Stimulated activated naive CD4-positive, alpha-beta T cell (primary cell): Measurements from ENCODE around the gene HSD11B1L.

Experiments used
- DNase-seq, 6 experiments: peaks; one replicate each; lab custom pipeline; 2025; lab: John Stamatoyannopoulos, UW

Gene HSD11B1L

DNA sequence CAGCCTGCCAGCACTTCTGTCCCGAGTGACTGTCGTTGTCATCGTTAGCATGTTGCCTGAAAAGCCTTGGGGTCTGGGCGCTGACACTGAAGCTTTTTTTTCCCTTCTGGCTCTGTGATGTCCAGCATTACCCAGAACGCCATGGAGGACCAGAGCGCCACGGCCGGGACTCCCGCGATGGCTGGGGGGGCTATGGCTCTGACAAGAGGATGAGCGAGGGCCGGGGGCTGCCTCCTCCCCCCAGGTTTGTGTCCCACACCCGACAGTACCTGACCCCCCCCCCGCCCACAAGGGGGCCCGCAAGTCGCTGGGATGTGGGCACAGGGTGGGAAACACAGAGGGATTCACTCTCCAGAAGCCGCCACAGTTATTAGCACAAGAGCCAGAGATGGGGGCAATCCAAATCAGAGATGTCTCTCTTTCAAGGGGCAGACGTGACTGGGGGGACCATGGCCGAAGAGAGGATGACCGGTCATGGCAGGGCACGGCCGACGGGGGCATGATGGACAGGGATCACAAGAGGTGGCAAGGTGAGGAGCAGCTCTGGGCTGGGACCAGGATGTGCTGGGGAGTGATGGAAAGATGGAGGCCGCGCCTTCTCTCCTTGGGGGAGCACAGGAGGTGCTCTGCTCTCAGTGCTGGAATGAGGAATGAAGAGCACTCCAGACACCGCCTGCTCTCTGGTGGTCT is 13.8 kb upstream of the HSD11B1L start:
- no peak for DNase-seq

DNA sequence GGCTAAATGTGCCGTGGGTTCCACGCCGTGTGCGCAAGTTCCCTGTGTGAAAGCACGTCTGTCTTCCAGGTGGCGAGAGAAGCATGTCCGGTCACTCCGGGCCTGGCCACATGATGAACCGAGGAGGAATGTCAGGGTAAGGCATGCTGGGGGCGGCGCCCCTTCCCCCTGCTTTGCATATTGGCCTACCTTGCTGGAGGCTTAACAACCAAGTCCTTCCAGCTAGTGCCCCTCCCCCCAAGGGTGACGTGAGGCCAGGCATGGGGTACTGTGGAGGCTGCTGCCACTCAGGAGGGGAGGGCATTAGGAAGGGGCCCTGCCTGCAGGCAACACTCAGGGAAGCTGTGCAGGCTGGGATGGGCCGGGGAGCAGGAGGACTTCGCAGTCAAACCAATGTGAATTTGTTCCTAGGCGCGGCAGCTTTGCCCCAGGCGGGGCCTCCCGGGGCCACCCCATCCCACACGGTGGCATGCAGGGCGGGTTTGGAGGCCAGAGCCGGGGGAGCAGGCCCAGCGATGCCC is 13.0 kb upstream of the HSD11B1L start:
- no peak for DNase-seq

DNA sequence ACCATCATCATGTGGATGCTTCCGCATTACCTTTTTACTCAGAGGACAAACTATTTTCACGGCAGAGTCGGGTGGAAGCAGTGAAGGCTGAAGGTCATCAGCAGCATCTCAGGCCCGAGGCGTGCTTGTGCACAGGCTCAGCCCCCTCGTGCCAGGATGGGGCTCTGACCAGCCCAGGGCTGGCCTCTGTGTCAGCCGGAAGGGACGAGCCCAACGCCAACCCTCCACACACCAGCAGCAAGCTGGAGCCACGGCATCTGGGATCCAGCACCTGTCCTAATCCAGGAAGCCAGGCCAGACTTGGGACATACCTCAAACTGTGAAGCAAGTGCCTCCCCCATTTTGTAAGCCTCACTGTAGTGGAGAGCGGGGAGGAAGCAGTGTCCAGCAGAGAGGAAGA is 11.6 kb upstream of the HSD11B1L start:
- DNase-seq = no peak

DNA sequence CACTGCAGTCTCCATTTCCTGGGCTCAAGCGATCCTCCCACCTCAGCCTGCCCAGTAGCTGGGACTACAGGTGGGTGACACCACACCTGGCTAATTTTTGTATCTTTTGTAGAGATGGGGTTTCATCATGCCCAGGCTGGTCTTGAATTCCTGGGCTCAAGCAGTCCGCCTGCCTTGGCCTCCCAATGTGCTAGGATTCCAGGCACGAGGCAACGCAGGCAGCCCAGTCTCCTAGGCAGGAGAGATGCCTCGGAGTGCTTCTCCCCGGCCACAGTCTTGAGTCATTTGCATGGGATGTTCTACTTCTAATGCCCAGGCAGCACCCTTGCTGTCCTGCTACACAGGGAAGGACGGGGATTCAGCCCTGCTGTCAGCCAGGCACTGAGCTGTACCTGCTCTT is 9.2 kb upstream of the HSD11B1L start:
- no peak for DNase-seq

DNA sequence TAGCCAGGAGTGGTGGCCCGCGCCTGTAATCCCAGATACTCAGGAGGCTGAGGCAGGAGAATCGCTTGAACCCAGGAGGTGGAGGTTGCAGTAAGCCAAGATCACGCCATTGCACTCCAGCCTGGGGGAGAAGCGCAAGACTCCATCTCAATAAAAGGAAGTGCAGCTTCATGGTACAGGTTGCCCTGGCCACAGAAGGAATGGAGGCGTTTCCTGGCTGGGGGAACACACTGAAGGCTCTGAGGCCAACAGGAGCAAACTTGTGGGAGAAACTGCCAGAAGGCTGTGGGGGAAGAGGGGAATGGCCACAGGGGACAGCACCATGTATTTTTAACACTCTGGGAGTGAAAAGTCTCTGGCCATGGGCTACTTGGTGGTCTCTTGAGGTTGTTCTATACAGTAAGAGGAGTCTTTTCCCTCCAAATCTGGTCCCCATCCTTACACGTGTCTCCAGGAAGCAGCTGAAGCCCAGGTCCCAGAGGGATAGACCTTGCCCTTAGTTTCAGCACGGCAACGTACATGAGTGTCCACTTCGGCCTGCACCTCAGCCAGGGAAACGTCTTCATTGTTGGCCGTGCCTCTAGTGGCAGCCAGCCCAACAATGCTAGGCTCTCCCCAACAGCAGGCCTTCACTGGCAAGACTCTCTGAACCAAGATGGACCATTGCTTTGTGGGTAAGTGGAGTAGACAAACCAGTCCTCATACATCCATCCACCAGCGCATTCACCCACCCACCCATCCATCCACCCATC is 7.9 kb upstream of the HSD11B1L start:
- no peak for DNase-seq

DNA sequence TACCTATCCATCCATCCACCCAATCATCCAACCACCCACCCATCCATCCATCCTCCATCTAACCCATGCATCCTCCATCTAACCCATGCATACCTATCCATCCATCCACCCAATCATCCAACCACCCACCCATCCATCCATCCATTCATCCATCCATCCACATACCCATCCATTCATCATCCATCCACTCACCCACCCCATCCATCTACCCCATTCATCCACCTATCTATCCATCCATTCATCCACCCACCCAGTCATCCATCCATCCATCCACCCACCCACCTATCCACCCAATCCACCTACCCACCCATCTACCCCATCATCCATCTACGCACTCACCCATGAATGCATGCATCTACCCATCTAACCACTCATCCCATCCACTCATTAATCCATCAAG is 7.1 kb upstream of the HSD11B1L start:
- no peak for DNase-seq

DNA sequence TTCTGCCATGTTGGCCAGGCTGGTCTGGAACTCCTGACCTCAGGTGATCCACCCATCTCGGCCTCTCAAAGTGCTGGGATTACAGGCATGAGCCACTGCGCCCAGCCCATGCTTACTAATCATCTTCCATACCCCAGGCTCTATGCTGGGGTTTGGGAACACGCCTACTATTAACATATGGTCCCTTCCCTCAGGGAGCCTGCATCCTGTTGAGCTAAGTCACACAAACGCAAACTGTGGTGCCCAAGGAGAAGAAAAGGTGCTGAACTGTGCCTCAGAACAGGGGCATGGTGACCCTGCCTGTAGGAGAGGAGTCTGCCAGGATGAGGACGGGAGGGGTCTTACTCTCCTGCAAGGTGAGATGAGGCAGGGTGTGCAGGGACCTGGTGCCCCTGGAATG is 6.1 kb upstream of the HSD11B1L start:
- no peak for DNase-seq

DNA sequence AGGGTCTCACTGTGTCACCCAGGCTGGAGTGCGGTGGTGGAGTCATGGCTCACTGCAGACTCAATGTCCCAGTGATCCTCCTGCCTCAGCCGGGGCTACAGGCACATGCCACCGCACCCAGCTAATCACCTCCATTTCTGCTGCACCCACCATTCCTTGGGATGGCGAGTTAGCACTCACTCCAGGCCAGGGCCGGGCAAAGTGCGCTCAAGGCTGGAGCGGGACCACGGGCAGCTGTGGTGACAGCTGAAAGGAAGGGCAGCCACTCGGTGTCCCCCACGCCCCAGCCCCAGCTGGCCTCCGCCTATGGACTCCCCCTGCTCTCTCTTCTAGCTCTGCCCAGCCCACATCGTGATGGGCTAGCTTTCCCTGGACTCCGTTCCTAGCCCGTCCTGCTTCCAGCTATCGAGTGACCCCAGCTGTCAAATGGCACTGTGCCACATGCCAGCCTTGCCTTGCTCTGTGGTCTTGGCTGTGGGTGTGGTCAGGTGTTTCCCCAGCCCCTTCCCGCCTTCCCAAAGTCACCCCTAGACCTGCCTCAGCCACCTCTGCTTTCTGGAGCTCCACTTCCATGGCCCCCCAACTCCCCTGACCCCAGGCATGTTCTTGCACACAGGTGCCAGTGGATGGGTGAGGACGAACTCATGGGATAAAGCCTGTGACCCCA is 4.6 kb upstream of the HSD11B1L start:
- DNase-seq = no peak

DNA sequence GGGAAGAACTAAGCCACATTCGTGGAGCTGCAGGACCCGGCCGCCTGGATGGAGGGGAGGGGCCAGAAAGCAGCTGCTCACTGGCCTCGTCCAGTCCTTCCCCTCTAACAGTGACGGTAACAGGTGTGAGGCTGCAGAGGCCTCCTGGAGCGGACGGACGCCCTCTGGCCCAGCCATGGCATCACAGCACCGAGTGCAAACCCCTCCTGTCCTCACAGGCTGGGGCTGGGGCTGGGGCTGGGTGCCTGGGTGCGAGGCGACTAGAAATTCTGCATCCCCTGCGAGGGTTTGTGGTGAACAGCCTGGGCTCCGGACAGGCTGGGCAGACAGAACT is 4.1 kb upstream of the HSD11B1L start:
- no peak for DNase-seq

DNA sequence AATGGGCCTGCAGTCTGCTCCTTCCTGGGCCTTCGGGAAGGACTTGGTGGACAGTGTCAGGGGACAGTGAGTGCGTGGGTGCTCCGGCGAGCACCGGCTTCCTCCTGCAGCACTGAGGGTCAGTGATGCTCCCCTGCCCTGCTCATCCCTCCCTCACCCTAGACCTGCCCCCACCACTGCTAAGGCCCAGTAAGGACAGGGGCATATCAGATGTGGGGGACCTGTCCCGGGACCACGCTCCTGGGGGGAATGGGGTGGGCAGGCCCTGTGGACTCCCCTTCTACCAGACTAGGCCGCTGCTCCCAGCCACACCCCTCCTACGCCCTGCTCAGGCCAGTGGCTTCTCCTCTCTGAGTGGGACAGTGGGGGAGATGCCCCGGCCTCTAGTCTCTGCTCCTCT is 3.7 kb upstream of the HSD11B1L start:
- DNase-seq = no peak

DNA sequence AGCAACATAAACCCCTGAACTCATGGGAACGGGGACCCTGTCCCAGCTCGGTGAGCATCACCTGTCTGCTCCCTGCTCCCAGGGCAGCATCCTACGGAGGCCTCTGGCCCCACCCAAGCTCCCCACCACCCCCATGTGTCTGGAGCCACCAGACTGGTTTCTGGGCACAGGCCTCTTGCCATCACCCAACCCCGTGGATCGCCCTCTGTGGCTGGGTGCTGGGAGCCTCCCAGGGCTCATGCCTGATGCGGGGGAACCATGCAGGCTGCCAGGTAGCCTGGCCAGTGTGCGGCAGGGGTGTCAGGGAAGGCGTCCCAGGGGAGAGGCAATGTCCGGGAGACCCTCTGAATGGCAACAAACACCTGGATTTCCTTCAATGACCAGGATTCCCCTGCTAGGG is 3.2 kb upstream of the HSD11B1L start:
- no peak for DNase-seq

DNA sequence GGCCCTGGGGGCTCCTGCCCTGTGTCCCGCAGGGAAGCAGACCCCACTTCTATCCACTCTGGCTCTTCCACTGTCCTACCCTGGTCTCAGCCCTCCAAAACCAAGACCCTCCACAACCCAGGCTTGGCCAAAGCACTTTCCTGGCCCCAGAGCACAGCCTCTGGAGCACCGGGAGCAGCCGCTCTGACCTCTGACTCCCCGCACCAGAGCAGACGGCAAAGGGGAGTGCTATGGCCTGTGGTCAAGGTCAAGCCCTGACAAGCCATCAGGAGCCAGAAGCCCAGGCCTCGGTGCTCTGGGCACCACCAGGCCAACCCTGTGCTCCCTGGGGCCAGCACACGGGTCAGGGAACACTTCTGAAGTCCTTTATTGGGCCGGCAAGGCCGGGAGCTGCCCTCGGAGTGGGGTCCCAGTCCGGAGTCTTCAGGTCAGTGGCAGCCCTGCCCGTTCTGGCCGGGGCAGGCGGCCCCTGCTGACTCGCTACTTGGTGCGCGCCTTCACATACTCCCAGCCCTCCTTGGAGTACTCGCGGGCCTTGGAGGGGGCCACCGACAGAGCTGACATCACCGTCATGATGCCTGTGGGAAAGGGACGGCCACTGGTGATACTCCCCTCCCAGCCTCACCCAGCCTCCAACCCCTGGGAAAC is 2.6 kb upstream of the HSD11B1L start:
- no peak for DNase-seq

DNA sequence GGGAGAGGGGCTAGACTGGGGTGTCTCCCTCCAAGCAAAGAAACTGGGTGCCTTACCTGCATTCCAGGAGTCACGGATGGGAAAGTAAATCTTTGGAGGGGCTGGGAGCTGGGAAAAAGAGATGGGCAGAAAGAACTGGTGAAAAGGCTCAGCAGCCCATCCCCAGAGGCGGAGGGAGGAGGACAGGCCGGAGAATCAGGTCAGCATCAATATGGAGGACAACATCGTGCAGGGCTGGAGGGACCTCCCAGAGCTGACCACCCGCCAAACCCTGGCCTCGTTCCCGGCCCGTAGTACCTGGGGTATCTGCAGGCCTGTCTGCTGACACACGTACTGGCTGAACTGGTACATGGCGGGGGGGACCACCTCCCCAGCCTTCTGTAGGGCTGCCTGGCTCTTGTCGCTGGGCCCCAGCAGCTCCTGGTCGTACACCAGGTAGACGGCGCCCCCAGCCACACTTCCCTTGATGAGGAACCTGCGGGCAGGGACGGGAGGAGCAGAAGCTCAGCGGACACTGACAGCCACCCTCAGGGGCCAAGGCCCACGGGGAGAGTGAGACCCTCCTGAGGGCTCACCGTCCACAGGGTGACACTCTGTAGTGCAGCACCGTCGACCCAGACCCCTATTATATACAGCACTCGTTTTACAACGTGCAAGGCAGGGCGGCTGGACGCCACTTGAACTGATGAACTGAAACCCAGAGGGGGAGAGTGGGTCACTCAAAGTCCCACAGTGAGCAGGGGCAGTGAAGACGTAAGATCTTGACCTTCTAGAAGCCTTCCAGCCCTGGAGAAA is 1.3 kb upstream of the HSD11B1L start:
- DNase-seq = no peak

DNA sequence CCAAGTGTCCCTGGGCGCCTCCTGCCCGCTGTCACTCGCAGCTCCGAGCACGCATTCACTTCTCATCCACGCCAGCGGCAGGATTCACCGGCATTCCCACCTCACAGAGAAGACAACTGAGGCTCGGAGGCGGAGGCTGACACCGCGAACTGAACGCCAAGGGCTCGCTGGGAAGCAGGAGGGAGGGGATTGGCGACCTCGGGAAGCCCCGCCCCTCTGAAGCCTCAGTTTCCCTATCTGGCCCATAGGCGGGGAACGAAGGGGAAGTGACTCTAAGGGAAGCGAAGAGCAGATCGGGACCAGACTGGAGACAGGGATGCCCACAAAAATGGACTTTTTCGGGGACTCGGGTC is 767 bp upstream of the HSD11B1L start:
- no peak for DNase-seq

DNA sequence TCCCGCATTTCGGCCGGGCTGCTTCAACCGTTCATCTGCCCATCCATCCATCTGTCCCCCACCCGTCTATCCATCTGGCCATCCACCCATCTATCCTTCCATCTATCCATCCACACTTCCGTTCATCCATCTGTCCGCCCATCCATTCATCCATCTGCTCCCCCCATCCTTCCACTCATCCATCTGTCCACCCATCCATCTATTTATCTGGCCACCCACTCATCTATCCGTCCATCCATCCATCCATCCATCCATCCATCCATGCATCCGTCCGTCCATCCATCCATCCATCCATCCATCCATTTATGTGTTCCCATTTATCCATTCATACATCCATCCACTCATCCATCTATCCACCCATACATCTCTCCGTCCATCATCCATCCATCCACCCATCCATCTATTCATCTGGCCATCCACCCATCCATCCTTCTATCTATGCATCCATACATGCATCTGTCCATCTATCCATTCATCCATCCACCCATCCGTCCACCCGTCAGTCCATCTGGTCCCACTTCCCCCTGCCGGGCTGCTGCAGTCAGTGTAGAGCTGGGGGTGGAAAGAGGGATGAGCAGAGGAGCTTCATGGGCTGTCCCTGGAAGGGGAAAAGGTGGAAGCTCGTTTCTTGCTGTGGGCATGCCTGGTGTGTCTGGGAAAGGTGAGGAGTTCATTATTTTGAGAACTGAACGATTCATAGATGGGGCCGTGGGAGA is 722 bp downstream of the HSD11B1L start:
- no peak for DNase-seq

DNA sequence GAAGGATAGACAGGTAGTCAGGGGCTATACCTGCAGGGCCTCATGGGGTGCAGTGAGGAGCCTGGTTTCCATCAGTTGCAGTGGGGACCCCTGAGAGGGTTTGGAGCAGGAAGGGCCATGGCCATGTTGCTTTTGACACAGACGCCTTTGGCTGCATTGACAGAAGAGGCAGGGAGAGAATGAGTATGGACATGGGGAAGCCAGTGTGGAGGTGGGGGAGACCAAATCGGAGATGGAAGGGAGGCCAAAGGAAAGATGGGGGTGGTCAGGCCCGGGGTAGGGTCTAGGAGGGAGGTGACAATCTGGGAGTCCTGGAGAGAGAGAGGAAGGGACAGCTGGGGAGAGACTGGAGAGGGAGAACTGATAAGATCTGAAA is 1.3 kb downstream of the HSD11B1L start:
- no peak for DNase-seq

DNA sequence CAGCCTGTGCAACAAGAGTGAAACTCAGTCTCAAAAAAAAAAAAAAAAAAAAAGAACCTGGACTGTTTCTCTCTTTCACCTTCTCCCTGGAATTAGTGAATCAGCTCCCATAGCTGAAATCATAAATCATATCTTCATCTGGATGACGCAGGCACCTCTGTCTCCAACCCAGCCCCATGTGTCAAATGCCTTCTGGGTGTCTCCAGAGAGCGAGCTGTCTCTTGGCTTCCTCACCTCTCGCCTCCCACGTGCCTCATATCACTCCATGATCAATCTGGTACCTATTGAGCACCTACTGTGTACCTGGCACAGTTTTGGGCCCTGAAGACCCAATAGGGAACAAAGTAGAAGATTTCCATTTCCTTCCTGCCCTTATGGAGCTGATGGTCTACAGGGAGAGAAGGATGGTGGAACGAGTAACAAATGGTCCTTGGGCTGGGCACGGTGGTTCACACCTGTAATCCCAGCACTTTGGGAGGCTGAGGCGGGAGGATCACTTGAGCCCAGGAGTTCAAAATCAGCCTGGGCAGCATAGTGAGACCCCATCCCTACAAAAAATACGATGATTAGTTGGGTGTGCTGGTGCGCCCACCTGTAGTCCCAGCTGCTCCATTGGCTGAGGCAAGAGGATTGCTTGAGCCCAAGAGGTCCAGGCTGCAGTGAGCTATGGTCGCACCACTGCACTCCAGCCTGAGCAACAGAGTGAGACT is 2.5 kb downstream of the HSD11B1L start:
- no peak for DNase-seq

DNA sequence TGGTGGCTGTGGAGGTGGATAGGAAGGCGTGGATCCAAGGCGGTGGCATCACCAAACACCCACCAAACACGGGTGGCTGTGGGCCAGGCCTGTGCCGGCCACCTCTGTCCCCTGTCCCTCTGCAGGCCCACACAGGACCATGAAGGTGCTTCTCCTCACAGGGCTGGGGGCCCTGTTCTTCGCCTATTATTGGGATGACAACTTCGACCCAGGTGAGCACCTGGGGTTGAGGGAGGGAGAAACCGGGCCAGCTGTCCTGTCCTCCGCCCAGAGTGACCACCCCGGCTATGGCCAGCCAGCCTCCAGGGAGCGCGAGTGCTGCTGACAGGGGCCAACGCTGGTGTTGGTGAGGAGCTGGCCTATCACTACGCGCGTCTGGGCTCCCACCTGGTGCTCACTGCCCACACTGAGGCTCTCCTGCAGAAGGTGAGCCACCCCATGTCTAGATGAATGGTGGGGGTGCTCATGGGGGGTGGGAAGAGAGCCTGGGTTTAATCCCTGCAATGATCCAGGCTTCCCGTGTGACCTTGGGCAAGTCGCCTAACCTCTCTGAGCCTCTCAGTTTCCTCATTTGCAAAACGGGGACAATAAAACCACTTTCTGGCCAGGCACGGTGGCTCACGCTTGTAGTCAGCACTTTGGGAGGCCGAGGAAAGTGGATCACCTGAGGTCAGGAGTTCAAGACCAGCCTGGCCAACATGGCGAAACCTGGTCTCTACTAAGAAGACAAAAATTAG is 4.0 kb downstream of the HSD11B1L start:
- DNase-seq = no peak

DNA sequence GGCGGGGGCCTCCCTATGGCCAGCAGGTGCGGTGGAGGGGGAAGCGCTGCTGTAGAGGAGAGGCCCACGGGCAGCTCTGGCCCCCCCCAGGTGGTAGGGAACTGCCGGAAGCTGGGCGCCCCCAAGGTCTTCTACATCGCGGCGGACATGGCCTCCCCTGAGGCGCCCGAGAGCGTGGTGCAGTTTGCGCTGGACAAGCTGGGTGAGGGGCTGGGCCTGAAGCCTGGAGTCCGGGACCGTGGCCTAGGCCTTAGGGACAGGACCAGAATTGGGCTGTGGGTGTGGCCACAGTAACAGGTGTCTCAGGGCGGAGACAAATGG is 5.5 kb downstream of the HSD11B1L start:
- DNase-seq = no peak
